ENCODE measurements around the gene CCDC185.

DNA sequence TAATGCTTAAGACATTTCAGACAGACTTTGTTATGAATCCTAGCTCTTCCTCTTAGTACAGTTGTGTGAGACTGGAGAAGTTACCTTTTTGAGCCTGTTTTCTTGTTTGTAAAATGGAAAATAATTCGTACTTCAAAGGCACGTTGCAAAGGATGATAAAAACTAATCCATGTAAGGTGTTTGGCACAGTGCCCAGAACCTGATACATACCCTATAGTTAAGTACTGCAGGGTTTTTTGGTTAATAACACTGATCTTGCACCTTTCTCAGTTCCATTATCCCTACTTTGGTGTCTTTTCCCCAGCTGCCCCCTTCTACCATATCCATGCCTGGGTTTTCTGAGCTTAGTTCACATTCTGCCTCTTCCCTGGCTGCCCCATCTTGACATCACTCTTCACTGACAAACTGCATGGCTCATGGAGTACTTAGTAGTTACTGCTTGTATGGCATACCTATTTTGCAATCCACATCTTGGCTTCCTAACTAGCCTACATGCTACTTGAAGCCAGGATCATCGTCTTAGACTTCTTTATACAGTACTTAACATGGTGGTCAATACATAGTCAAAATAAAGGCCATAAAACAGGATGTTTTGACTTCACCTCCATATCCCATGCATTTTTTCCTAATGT is 10.1 kb downstream of the CCDC185 start:
- TF ChIP-seq POLR2A (IDR thresholded peaks at IDR 0.05; ENCODE audit: low read length) (no peak), GATA1 (IDR thresholded peaks at IDR 0.05; ENCODE audit: low read depth, low read length) (no peak)

Measured in erythroblast (primary cell).